Tibial artery (tissue), 4 donors: Measurements from ENCODE around the gene CISD2.
A peak's percentile ranks its signal among the peaks of the same experiment; 100 is the strongest.
"Not testable (repeated sequence)": the region's sequence is repeated elsewhere in the genome, so short reads cannot be mapped to it uniquely, and the experiment has no call there.

Experiments used
- DNase-seq, 2 donors: peaks; one replicate each; pipeline ENCODE4 v3.0.0-alpha.2; 2019
- H3K27ac ChIP-seq, 2 donors: fragments of 200-600 bp; sonication (generic) in 1 of 2; 1 replicate in 1 of 2; 2 replicates in 1 of 2; pipeline ENCODE4 v1.5.1; 2018 to 2019; ENCODE audit warnings: mild to moderate bottlenecking in 1 of 2
- H3K27me3 ChIP-seq, 2 donors: fragments of 200-600 bp; sonication (generic) in 1 of 2; one replicate each; pipeline versions ENCODE4 v1.5.1 to v1.6.0; 2016 to 2019
- H3K36me3 ChIP-seq, 3 donors: fragments of 200-600 bp; sonication (generic) in 2 of 3; one replicate each; pipeline ENCODE4 v1.5.1; 2016 to 2019; ENCODE audit warnings: mild to moderate bottlenecking in 2 of 3
- H3K4me1 ChIP-seq, 4 donors: fragments of 200-600 bp; sonication (generic) in 2 of 4; 1 replicate in 3 of 4; 2 replicates in 1 of 4; pipeline ENCODE4 v1.5.1; 2016 to 2019
- H3K4me3 ChIP-seq, 2 donors: fragments of 200-600 bp; sonication (generic) in 1 of 2; 1 replicate in 1 of 2; 2 replicates in 1 of 2; pipeline ENCODE4 v1.5.1; 2018 to 2019; ENCODE audit warnings: mild to moderate bottlenecking in 2 of 2
- H3K9me3 ChIP-seq, 3 donors: fragments of 200-600 bp; sonication (generic) in 1 of 3; one replicate each; pipeline ENCODE4 v1.5.1; 2016 to 2019
- CTCF ChIP-seq, 2 experiments: fragments of 200-600 bp in 1 of 2; fragments of 450-650 bp in 1 of 2; IDR thresholded peaks; one replicate each; pipeline ENCODE4 v1.5.1; 2017 to 2019; ENCODE audit warnings: antibody characterized with exemption in 2 of 2, mild to moderate bottlenecking in 1 of 2, moderate library complexity in 1 of 2
- intact Hi-C: fragments of 100-400 bp; cut with DNase I; formaldehyde crosslinking; loops from one replicate; pipeline ENCODE4 v1.15.0; 2023; ENCODE audit warnings: low total_unique reads

Gene CISD2

GRCh38 chr4:102867278-102868152 lies 1.3 kb upstream of the CISD2 start:
- intact Hi-C loops: loop anchor here (1.0 to 5.0 kb wide), 3 partner anchors 40 to 150 kb away; partner anchors contain the start of genes MANBA, SLC9B1 and UBE2D3
- DNase-seq: no peak
- no peak for TF ChIP-seq CTCF (IDR thresholded peaks at IDR 0.05)
- Histone ChIP-seq H3K4me1 (peaks cover 0 to 29% (median 2%) of the 10 kb centered on the region in 4 donors), H3K27ac (peak overlapping the region; percentile 93 to 97), H3K36me3 (no peaks in the 10 kb centered on the region), H3K27me3 (no peaks in the 10 kb centered on the region), H3K4me3 (peak overlapping the region; percentile 64 to 72), H3K9me3 (no peaks in the 10 kb centered on the region)

GRCh38 chr4:102868153-102868780 lies 525 bp upstream of the CISD2 start:
- peak; percentile 26 to 68 for DNase-seq
- Histone ChIP-seq H3K27ac (peak overlapping the region; percentile 93 to 97), H3K4me1 (peaks cover 0 to 29% (median 2%) of the 10 kb centered on the region in 4 donors), H3K27me3 (no peaks in the 10 kb centered on the region), H3K36me3 (no peaks in the 10 kb centered on the region), H3K9me3 (no peaks in the 10 kb centered on the region), H3K4me3 (peak overlapping the region; percentile 64 to 72)
- intact Hi-C loops: loop anchor here (1.0 to 5.0 kb wide), 3 partner anchors 41 to 149 kb away; partner anchors contain the start of genes MANBA, SLC9B1 and UBE2D3
- no peak for TF ChIP-seq CTCF (IDR thresholded peaks at IDR 0.05)

GRCh38 chr4:102869569-102870197 lies 891 bp downstream of the CISD2 start:
- Histone ChIP-seq H3K4me1 (peaks cover 0 to 29% (median 2%) of the 10 kb centered on the region in 4 donors), H3K36me3 (no peaks in the 10 kb centered on the region), H3K4me3 (peak overlapping the region; percentile 64 to 72), H3K27ac (peak overlapping the region; percentile 93 to 97), H3K27me3 (no peaks in the 10 kb centered on the region), H3K9me3 (no peaks in the 10 kb centered on the region)
- TF ChIP-seq CTCF (IDR thresholded peaks at IDR 0.05): no peak
- intact Hi-C loops: loop anchor here (2.0 to 5.0 kb wide), 2 partner anchors 109 to 148 kb away; partner anchors contain the start of genes MANBA and SLC9B1
- peak in 1 of 2 donors; percentile 21 for DNase-seq

GRCh38 chr4:102871772-102872171 lies 3.0 kb downstream of the CISD2 start:
- Histone ChIP-seq H3K27ac (no peak overlapping the region), H3K9me3 (no peaks in the 10 kb centered on the region), H3K27me3 (no peaks in the 10 kb centered on the region), H3K4me1 (peaks cover 0 to 29% (median 2%) of the 10 kb centered on the region in 4 donors), H3K4me3 (no peak overlapping the region), H3K36me3 (no peaks in the 10 kb centered on the region)
- intact Hi-C loops: no loop called here
- DNase-seq: no peak
- TF ChIP-seq CTCF (IDR thresholded peaks at IDR 0.05): no peak

GRCh38 chr4:102877477-102878106 lies 8.8 kb downstream of the CISD2 start:
- H3K27me3 ChIP-seq, H3K4me1 ChIP-seq, H3K4me3 ChIP-seq, H3K9me3 ChIP-seq, H3K36me3 ChIP-seq, intact Hi-C loops, DNase-seq, H3K27ac ChIP-seq: not testable (repeated sequence)

- H3K4me3 ChIP-seq, H3K27ac ChIP-seq, H3K36me3 ChIP-seq, H3K9me3 ChIP-seq, H3K27me3 ChIP-seq, intact Hi-C loops, H3K4me1 ChIP-seq: not testable (repeated sequence)
- DNase-seq: peak in 1 of 2 donors; percentile 47
These were observed 9.6 kb downstream of the CISD2 start for GRCh38 chr4:102878349-102878748.
